Mesenchymal stem cell (in vitro differentiated cells and primary cell): ENCODE measurements around the gene SAA4. TPM values are rescaled to one million over a fixed set of nuclear protein-coding genes. Genes with fewer than 3 reads are reported as not detected.
"Not testable (repeated sequence)": the region's sequence is repeated elsewhere in the genome, so short reads cannot be mapped to it uniquely, and the experiment has no call there.

ENCODE experiments used
- DNase-seq: peaks from one replicate; pipeline ENCODE4 v3.0.0-alpha.2; 2013
- H2AFZ ChIP-seq: one replicate; pipeline ENCODE4 v1.6.1; 2013; ENCODE audit warnings: low read depth, mild to moderate bottlenecking, control low read depth, inconsistent platforms, low read length, moderate library complexity
- H2AK5ac ChIP-seq: 2 replicates; pipeline ENCODE4 v1.6.1; 2013; ENCODE audit warnings: low read length, moderate library complexity, mild to moderate bottlenecking, inconsistent platforms; ENCODE audit not compliant: severe bottlenecking
- H2BK120ac ChIP-seq: one replicate; pipeline ENCODE4 v1.6.1; 2013; ENCODE audit warnings: low read depth, mild to moderate bottlenecking, inconsistent platforms, low read length, moderate library complexity
- H2BK12ac ChIP-seq, 2 experiments: one replicate each; pipeline ENCODE4 v1.6.1; 2013; ENCODE audit warnings: inconsistent platforms in 2 of 2, low read length in 2 of 2, mild to moderate bottlenecking in 2 of 2, moderate library complexity in 2 of 2, control low read depth in 1 of 2
- H2BK15ac ChIP-seq: one replicate; pipeline ENCODE4 v1.6.1; 2013; ENCODE audit warnings: mild to moderate bottlenecking, low read depth, inconsistent platforms; ENCODE audit not compliant: poor library complexity, severe bottlenecking
- H2BK5ac ChIP-seq: 2 replicates; pipeline ENCODE4 v1.6.1; 2013; ENCODE audit warnings: low read depth, mild to moderate bottlenecking, low read length, control low read depth, inconsistent platforms; ENCODE audit not compliant: poor library complexity, severe bottlenecking
- H3K14ac ChIP-seq, 2 experiments: one replicate each; pipeline ENCODE4 v1.6.1; 2013; ENCODE audit warnings: inconsistent platforms in 2 of 2, low read length in 2 of 2, control low read depth in 1 of 2, mild to moderate bottlenecking in 1 of 2, moderate library complexity in 1 of 2
- H3K18ac ChIP-seq, 2 experiments: one replicate each; pipeline ENCODE4 v1.6.1; 2013; ENCODE audit warnings: inconsistent platforms in 2 of 2, low read length in 2 of 2, control low read depth in 1 of 2, low read depth in 1 of 2, mild to moderate bottlenecking in 1 of 2
- H3K23ac ChIP-seq, 2 experiments: one replicate each; pipeline ENCODE4 v1.6.1; 2013; ENCODE audit warnings: inconsistent platforms in 2 of 2, low read length in 2 of 2, mild to moderate bottlenecking in 2 of 2, moderate library complexity in 2 of 2, control low read depth in 1 of 2
- H3K27ac ChIP-seq: 2 replicates; pipeline ENCODE4 v1.5.1; 2013; ENCODE audit warnings: mild to moderate bottlenecking, moderate library complexity, low read length, control low read depth, inconsistent platforms; ENCODE audit not compliant: poor library complexity, severe bottlenecking
- H3K27me3 ChIP-seq, 2 experiments: 2 replicates each; pipeline versions ENCODE4 v1.6.1 to v1.7.0; 2013; ENCODE audit warnings: low read length in 2 of 2, mild to moderate bottlenecking in 2 of 2, moderate library complexity in 2 of 2, control low read depth in 1 of 2, inconsistent platforms in 1 of 2; ENCODE audit not compliant: control insufficient read depth in 1 of 2, insufficient read depth in 1 of 2
- H3K36me3 ChIP-seq, 2 experiments: 2 replicates each; pipeline versions ENCODE4 v1.6.1 to v1.7.0; 2013; ENCODE audit warnings: low read length in 2 of 2, control low read depth in 1 of 2, inconsistent platforms in 1 of 2, low read depth in 1 of 2, mild to moderate bottlenecking in 1 of 2; ENCODE audit not compliant: insufficient read depth in 2 of 2, control insufficient read depth in 1 of 2
- H3K4ac ChIP-seq, 2 experiments: one replicate each; pipeline ENCODE4 v1.6.1; 2013; ENCODE audit warnings: inconsistent platforms in 2 of 2, low read length in 2 of 2, mild to moderate bottlenecking in 2 of 2, moderate library complexity in 2 of 2, control low read depth in 1 of 2, low read depth in 1 of 2
- H3K4me1 ChIP-seq: 2 replicates; pipeline ENCODE4 v1.6.1; 2013; ENCODE audit warnings: low read depth, low read length, control low read depth; ENCODE audit not compliant: control insufficient read depth, insufficient read depth
- H3K4me2 ChIP-seq: 2 replicates; pipeline ENCODE4 v1.6.1; 2013; ENCODE audit warnings: low read length, mild to moderate bottlenecking, inconsistent platforms; ENCODE audit not compliant: poor library complexity, severe bottlenecking
- H3K4me3 ChIP-seq, 2 experiments: 2 replicates each; pipeline versions ENCODE4 v1.5.1 to v1.7.0; 2013; ENCODE audit warnings: low read length in 2 of 2, mild to moderate bottlenecking in 2 of 2, control low read depth in 1 of 2, low read depth in 1 of 2; ENCODE audit not compliant: insufficient read depth in 1 of 2
- H3K79me1 ChIP-seq: replicated peaks from 2 replicates; pipeline ENCODE4 v1.6.1; 2013; ENCODE audit warnings: mild to moderate bottlenecking, control low read depth, low read length, inconsistent platforms; ENCODE audit not compliant: poor library complexity, severe bottlenecking
- H3K9ac ChIP-seq: 2 replicates; pipeline ENCODE4 v1.7.0; 2013; ENCODE audit warnings: mild to moderate bottlenecking, low read length, moderate library complexity
- H3K9me3 ChIP-seq: 2 replicates; pipeline ENCODE4 v1.7.0; 2013; ENCODE audit warnings: mild to moderate bottlenecking, low read length; ENCODE audit not compliant: control insufficient read depth
- H4K8ac ChIP-seq: one replicate; pipeline ENCODE4 v1.6.1; 2013; ENCODE audit warnings: inconsistent platforms, mild to moderate bottlenecking, low read length, moderate library complexity
- H4K91ac ChIP-seq: one replicate; pipeline ENCODE4 v1.6.1; 2013; ENCODE audit warnings: mild to moderate bottlenecking, low read length, inconsistent platforms
- WGBS: methylation state at CpG from one replicate; pipeline ENCODE4 v1.1.7; 2013; ENCODE audit warnings: mixed read lengths; 5-methylcytosine and 5-hydroxymethylcytosine counted together
- small RNA-seq: library from polyadenylated mRNA; stranded (forward); fragments of <200 nt; extraction: miRNeasy Mini kit (QIAGEN cat#:217004); gene quantifications from one replicate; pipeline ENCODE3, GENCODE V24; 2013; ENCODE audit warnings: low read depth

The SAA4 gene

GRCh38 chr11:18189476-18190245 lies 46.9 kb downstream of the SAA4 start:
- not testable (repeated sequence) for H3K4me3 ChIP-seq, H3K23ac ChIP-seq, DNase-seq, H2BK15ac ChIP-seq, H2BK5ac ChIP-seq, H2BK120ac ChIP-seq, H3K9me3 ChIP-seq, H3K9ac ChIP-seq, H3K4ac ChIP-seq, H2BK12ac ChIP-seq, H3K79me1 ChIP-seq, H3K14ac ChIP-seq, H3K4me2 ChIP-seq, H3K18ac ChIP-seq, H4K91ac ChIP-seq, H3K27ac ChIP-seq, H3K36me3 ChIP-seq, H2AK5ac ChIP-seq, H3K4me1 ChIP-seq, H4K8ac ChIP-seq, H2AFZ ChIP-seq
- 92% methylated on average over 31 of the region's 34 CpGs for whole genome bisulfite sequencing
- H3K27me3 ChIP-seq = peaks cover 3 to 23% of the 10 kb centered on the region in 2 experiments

GRCh38 chr11:18188796-18189195 lies 47.8 kb downstream of the SAA4 start:
- no peak overlapping the region for H2BK5ac ChIP-seq
- H3K14ac ChIP-seq = no peak overlapping the region
- H3K4me2 ChIP-seq = no peak overlapping the region
- no peaks in the 10 kb centered on the region for H3K4me1 ChIP-seq
- no peak overlapping the region for H2BK15ac ChIP-seq
- H2BK12ac ChIP-seq = no peak overlapping the region
- no peak overlapping the region for H3K23ac ChIP-seq
- no peak overlapping the region for H3K4me3 ChIP-seq
- H3K27me3 ChIP-seq = peaks cover 0 to 21% of the 10 kb centered on the region in 2 experiments
- no peaks in the 10 kb centered on the region for H3K79me1 ChIP-seq
- 94% methylated on average over 22 of the region's 24 CpGs for WGBS
- no peak for DNase-seq
- H4K91ac ChIP-seq = no peak overlapping the region
- H2AK5ac ChIP-seq = no peak overlapping the region
- H2BK120ac ChIP-seq = no peak overlapping the region
- H3K18ac ChIP-seq = no peak overlapping the region
- H4K8ac ChIP-seq = no peak overlapping the region
- no peaks in the 10 kb centered on the region for H3K36me3 ChIP-seq
- H3K27ac ChIP-seq = no peak overlapping the region
- no peak overlapping the region for H3K4ac ChIP-seq
- no peak overlapping the region for H2AFZ ChIP-seq
- no peaks in the 10 kb centered on the region for H3K9me3 ChIP-seq
- no peak overlapping the region for H3K9ac ChIP-seq

Small RNA genes within 50 kb of the gene (small RNA-seq; reads per million reads assigned to genes)
- gene RNA5SP333 (not detected), gene RNA5SP334 (not detected)
